Iris pigment epithelial cell (primary cell): ENCODE data around the gene NAALADL2.

Experiments used
- DNase-seq: peaks from one replicate; pipeline ENCODE4 v3.0.0-alpha.2; 2011; ENCODE audit warnings: low read depth

NAALADL2 gene

GRCh38 chr3:175672119-175672689, 813.1 kb downstream of the NAALADL2 start:
- peak; percentile 56 for DNase-seq

DNA sequence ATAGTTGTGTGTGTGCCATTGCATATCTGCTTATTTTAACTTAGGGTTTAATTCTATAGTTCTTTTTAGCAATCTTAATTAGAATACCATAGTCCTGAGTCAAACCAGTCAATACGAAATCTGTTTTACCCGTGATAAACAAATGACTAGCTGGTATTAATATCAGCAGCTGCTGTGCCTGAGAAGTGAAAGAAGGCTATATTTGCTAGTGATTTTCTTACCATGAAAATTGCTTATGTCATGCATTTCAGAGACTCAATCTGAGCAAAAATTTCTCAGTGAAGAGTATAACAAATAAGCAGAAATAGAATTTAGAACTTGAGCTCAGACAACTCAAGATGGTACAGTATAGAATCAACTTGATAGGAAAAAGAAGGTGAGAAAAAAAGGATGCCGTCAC, 820.4 kb downstream of the NAALADL2 start:
- no peak for DNase-seq

DNA sequence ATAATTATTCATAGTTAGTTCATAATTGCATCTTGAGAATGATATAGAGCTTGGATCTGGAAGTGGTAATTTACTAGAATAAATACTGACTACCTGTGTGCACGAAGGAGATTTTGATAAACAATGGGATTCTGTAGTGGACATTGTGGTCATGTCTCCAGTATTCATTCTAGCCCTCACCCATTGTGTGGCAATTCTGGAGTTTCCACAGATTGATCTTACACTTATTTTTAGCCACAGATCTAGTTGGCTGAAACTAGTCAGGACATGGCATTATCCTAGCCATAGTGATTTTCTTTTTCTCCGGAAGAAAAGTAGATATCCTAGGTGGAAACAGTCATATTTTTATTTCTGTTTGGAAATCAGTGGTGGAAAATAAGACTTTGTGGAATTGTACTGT, 833.1 kb downstream of the NAALADL2 start:
- no peak for DNase-seq

GRCh38 chr3:175695251-175695650, 836.1 kb downstream of the NAALADL2 start:
- peak; percentile 2 for DNase-seq

- no peak for DNase-seq
These were observed 843.8 kb downstream of the NAALADL2 start for GRCh38 chr3:175702956-175703355.

- DNase-seq: peak; percentile 28
These were observed 845.4 kb downstream of the NAALADL2 start for GRCh38 chr3:175704366-175705055.

DNA sequence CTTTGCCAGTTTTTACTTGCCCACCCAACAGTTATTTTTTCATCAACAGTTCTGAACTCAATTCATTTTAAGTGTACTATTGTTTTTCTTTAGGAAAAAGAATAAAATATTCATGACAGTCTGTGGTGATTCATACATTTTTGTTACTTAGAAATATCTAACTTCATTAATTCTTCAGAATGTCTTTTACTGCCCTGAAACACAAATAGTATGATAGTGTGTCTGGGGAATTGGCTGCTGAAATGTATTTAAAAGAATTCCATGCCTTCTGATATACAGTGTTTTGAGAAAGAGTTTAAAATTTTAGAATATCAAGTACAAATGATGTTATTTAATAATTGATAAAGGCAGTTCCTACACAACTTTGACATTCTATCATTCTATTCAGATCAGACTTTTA, 854.1 kb downstream of the NAALADL2 start:
- DNase-seq: no peak

- DNase-seq: peak; percentile 28
These were observed 857.3 kb downstream of the NAALADL2 start for GRCh38 chr3:175716446-175716845.

DNA sequence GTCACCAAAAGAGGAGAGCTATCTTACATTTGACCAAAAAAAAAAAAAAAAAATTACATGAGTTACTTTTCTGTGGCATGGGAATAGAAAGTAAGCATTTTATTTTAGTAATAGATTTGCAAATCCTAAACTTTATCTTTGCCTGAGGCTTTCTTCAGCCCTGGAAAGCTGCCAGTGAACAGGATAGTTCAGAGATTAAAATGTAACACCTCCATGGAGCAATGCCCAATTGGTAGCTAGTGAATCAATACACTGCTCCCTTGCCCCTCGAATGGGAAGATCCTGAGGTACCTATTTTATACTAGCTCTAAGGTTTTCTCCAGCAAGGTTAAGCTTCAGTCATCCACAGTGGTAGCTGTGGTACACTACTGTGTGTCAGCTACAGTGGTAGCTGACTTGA, 867.1 kb downstream of the NAALADL2 start:
- DNase-seq: no peak

DNA sequence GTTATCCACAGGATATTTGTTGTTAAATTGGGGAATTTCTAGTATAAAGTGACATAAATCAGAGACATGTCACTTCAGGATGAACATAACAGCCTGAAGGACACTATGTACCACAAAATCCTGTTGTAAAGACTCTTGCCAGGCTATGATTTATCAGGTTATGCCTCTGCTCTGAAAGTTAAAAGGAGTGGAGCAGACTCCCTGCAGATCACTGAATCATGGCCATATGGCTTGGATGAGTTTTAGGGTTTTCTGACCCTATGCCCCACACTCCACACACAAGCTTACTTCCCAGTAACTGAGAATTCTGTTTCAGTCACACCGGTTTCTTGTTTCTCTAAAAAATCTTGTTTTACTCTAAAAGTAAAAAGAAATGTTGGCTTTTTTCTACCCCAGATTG, 869.4 kb downstream of the NAALADL2 start:
- no peak for DNase-seq

DNA sequence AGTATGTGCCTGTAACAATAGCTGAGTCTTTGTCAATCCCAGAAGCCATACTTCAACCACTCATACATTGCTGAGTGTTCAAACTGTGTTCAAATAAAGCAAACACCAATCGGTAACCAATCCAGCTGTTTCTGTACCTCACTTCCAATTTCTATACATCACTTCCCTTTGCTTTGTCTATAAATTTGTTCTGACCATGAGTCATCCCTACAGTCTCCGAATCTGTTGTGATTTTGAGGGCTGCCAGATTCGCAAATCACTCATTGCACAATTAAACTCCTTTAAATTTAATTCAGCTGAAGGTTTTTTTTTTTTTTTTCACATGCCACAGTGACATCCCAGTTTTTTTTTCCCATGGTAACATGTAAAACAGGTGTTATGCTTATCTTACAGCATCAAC, 870.3 kb downstream of the NAALADL2 start:
- no peak for DNase-seq

DNA sequence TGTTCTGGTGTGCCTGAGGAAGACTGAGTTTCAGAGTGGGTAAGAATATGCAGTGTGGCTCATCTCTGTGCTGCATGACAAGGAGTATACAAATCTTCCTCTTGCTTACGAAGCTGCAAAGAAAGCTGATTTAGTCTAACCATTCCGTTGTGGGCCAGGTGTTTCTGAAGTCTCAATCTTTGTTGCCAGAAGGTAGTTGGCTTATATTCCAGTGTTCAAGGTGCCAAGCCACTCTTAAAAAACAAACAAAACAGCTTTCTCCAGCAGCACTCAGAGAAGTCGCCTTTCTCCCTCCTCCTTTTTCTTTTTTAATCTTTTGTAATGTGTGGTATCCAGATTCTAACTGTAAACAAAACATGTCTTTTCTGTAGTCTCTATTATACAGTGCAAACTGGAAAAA, 872.4 kb downstream of the NAALADL2 start:
- DNase-seq: no peak

DNA sequence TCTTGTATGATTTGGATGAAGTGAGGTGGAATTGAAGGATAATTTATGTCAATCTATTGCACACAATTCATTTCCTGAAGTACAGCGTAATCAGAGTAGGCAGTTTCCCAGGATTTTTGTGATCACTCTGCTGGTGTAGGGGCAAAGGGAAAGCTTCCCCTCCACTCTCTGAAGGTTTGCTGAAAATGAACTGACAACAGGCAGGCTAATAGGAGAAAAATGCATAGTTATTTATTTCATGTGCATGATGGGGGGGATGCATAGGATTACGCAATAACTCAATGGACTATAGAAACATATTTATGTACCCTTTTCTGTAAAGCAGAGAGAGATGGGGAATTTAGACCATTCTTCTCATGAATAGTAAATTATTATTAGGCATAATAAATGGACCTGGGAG, 872.9 kb downstream of the NAALADL2 start:
- DNase-seq: no peak

DNA sequence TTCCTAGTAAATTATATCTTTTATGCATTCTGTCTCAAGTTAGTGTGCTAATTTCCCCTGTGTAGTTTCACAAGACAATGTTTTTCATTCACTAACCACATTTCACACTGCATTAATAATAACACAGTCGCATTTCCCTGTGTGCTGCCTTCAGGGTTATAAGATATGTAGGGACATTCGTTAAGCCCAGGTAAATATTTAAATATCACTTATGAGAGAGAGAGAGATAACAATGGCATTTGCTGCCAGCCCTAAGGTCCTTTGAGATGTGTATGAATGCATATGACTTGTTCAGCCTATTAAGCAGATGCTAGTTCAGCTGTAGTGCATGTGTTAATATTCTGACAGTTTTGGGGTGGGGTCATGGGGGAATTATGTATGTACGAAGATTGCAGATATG, 876.7 kb downstream of the NAALADL2 start:
- DNase-seq: no peak

- DNase-seq: peak; percentile 69
These were observed 878.8 kb downstream of the NAALADL2 start for GRCh38 chr3:175737646-175738572.

GRCh38 chr3:175741951-175742350, 882.8 kb downstream of the NAALADL2 start:
- peak; percentile 57 for DNase-seq

DNA sequence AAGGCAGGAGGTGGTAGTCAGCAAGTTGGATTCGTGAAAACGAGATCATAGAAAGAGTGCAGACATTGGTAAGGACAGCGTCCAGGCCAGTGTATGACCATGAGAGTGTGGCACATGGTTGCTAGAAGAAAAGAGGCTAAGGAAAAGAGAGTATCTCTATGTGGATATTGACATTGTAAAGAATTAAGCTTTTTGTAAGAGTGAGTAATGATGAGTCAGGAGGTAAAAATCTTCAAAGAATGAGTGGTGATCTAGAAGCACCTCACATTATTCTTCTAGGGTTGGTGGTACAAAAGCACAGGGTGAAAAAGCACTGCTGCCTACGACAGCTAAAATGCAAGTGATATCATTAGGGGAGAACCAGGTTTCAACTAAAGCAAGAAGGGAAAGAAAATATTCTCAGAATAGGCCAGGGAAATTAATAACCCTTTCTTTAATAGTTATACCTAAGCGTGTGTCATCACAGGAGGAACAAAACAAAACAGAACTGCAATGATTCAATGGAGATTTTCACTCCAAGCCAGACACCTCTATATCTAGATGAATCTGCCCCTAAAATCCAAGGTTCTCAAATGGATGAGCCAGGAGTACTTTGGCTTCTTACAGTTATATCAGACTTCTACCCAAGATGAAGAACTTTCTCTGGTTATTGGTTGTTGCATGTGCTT, 884.7 kb downstream of the NAALADL2 start:
- peak; percentile 74 for DNase-seq

DNA sequence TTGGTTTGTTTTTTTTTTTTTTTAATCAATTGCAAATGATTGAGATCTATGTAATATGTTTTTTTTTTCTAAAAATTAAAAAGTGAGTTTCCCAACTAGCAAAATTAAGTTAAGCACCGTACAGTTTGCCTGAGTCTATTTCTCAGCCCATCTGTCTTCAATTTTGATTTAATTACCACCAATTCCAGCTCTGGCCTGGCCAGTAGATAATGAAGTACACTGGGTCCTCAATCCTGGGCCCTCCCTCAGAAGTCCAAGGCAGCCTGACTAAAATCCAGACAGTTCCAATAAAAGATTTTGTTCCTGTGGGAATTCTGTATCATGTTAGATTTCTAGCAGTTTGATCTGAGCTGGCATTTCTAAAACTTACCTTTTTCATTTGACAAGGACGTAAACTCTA, 887.2 kb downstream of the NAALADL2 start:
- DNase-seq: no peak

DNA sequence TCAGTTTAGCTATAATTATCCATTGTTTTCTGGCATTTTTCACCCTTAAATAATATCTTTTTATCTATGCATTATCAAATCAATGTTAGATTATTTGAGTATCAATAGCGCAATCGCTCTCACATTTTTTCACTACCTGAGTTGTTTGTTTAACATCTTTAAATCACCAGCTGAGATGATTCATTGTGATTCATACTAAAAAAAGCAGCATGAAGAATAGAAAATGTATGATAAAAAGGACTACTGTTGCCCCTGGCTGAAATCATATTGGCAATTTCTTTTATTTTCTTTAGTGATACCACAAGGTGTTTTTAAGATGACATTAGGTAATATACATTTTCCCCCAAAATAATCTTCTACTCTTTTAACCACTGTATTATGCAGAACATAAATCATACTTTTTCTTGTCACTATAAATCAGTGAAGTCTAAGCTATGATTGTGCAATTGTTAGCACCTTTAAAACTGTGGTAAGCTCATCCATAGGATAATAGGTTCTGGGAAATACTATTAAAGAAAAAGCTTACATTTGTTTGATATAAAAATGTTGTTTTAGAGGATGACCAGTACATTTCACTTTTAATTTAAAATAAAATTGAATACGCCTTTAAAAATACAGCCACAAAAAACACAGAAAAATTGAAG, 889.1 kb downstream of the NAALADL2 start:
- DNase-seq: peak; percentile 25

GRCh38 chr3:175749981-175750380, 890.8 kb downstream of the NAALADL2 start:
- no peak for DNase-seq

- DNase-seq: no peak
These were observed 892.0 kb downstream of the NAALADL2 start for GRCh38 chr3:175751089-175751488.

DNA sequence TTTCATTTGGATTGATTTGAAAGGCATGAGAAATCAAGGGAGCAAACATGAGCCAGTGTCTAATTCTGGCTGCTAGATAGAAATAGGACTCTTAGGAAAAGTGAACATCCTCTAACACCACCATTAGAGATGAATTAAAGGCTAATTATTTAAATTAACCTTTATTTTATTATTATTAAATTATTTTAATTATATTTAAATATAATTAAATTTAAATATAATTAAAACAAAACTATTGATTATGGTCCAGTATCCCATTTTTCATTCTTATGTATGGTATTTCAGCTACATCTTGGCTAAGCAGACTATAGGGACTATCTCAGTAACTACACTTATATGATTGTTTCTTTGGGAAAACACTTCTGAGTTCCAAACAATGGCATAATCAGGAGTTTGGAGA, 904.8 kb downstream of the NAALADL2 start:
- DNase-seq: no peak
